Spleen (tissue), 11 donors: ENCODE data around the gene KANSL1. TPM values are rescaled to one million over a fixed set of nuclear protein-coding genes. Genes with fewer than 3 reads are reported as not detected.
"Not testable (repeated sequence)": the region's sequence is repeated elsewhere in the genome, so short reads cannot be mapped to it uniquely, and the experiment has no call there.

ENCODE experiments used
- DNase-seq: peaks from one replicate; pipeline ENCODE4 v3.0.0-alpha.2; 2020
- H3K27ac ChIP-seq, 8 donors: fragments of 200-600 bp; sonication (generic) in 7 of 8; 1 replicate in 4 of 8; 2 replicates in 4 of 8; pipeline versions ENCODE4 v1.5.0 to v1.8.0; 2016 to 2021; ENCODE audit warnings: inconsistent platforms in 4 of 8, mild to moderate bottlenecking in 4 of 8, moderate library complexity in 1 of 8
- H3K27me3 ChIP-seq, 7 donors: fragments of 200-600 bp; sonication (generic) in 6 of 7; replicated peaks in 1 of 7; 1 replicate in 4 of 7; 2 replicates in 3 of 7; pipeline versions ENCODE4 v1.5.0 to v1.8.0; 2016 to 2021; ENCODE audit warnings: inconsistent platforms in 3 of 7, mild to moderate bottlenecking in 1 of 7
- H3K36me3 ChIP-seq, 6 donors: fragments of 200-600 bp; sonication (generic) in 5 of 6; 1 replicate in 4 of 6; 2 replicates in 2 of 6; pipeline versions ENCODE4 v1.5.0 to v1.8.0; 2016 to 2021; ENCODE audit warnings: inconsistent platforms in 2 of 6
- H3K4me1 ChIP-seq, 6 donors: fragments of 200-600 bp; sonication (generic) in 5 of 6; 1 replicate in 3 of 6; 2 replicates in 3 of 6; pipeline versions ENCODE4 v1.5.0 to v1.8.0; 2016 to 2021; ENCODE audit warnings: inconsistent platforms in 3 of 6
- H3K4me3 ChIP-seq, 8 donors: fragments of 200-600 bp; sonication (generic) in 7 of 8; 1 replicate in 4 of 8; 2 replicates in 4 of 8; pipeline versions ENCODE4 v1.5.0 to v1.8.0; 2016 to 2021; ENCODE audit warnings: inconsistent platforms in 4 of 8, mild to moderate bottlenecking in 4 of 8, moderate library complexity in 2 of 8
- H3K9me3 ChIP-seq, 8 donors: fragments of 200-600 bp; sonication (generic) in 7 of 8; 1 replicate in 4 of 8; 2 replicates in 4 of 8; pipeline versions ENCODE4 v1.5.0 to v1.8.0; 2016 to 2021; ENCODE audit warnings: inconsistent platforms in 4 of 8
- CTCF ChIP-seq, 11 experiments: fragments of 200-600 bp in 7 of 11; fragments of 450-650 bp in 4 of 11; sonication (generic) in 4 of 11; IDR thresholded peaks in 8 of 11; conservative IDR thresholded peaks in 3 of 11; 1 replicate in 7 of 11; 2 replicates in 4 of 11; pipeline versions ENCODE4 v1.4.0 to v1.8.0; 2016 to 2021; ENCODE audit warnings: antibody characterized with exemption in 11 of 11, inconsistent platforms in 4 of 11, mild to moderate bottlenecking in 1 of 11
- POLR2A ChIP-seq, 3 donors: fragments of 450-650 bp; IDR thresholded peaks; one replicate each; pipeline ENCODE4 v1.5.1; 2017; ENCODE audit warnings: antibody characterized with exemption in 3 of 3, mild to moderate bottlenecking in 1 of 3
- POLR2AphosphoS5 ChIP-seq, 3 donors: sonication (generic); formaldehyde crosslinking; IDR thresholded peaks; one replicate each; pipeline ENCODE4 v1.5.1; 2017; ENCODE audit warnings: antibody characterized with exemption in 3 of 3
- WGBS, 5 donors: extraction: QIAGEN DNeasy Blood & Tissue Kit in 3 of 5; methylation state at CpG; one replicate each; pipeline versions ENCODE4 v1.1.5 to v1.1.7; 2013 to 2018; 5-methylcytosine and 5-hydroxymethylcytosine counted together
- intact Hi-C: fragments of 100-400 bp; cut with DNase I; formaldehyde crosslinking; loops from one replicate; pipeline ENCODE4 v1.15.0; 2023; ENCODE audit warnings: low total_unique reads
- polyA plus RNA-seq, 3 donors: library from polyadenylated mRNA; stranded (reverse); fragments of 200-250 nt; gene quantifications; one replicate each; pipeline ENCODE4 v1.2.1, GENCODE V29; 2013
- total RNA-seq, 7 donors: library from RNA; depleted of rRNA in 3 of 7; stranded (reverse); fragments of >200 nt in 3 of 7; fragmentation: NEBNext Ultra II Directional in 4 of 7; extraction: Animal tissue kit (Norgen Biotek cat#: 25700) in 4 of 7; gene quantifications; one replicate each; pipeline versions ENCODE4 v1.1.0 to v1.2.1, GENCODE V29; 2016 to 2021
- donor health status: healthy with polysubstance abuse.
- donor health status: DM: no; HTN: no; CAD: no; lungs with moderate emphysema.
- donor health status: DM: no; HTN: no; CAD: no.
- donor health status: Bipolar disorder and iron deficiency.
- donor health status: healthy.
- donor health status: DM: no; HTN: no; CAD: no.
- donor health status: DM: yes; HTN: yes; CAD: no.

The KANSL1 gene
- total and polyA plus RNA-seq, 10 donors, result 10.9 to 173 (median 116) TPM

GRCh38 chr17:46009681-46010596, 183.3 kb downstream of the KANSL1 start:
- TF ChIP-seq POLR2A (IDR thresholded peaks at IDR 0.05) (no peak), CTCF (IDR thresholded peaks at IDR 0.05 in 8 of 11, conservative IDR thresholded peaks at IDR 0.05 in 3 of 11) (no peak), POLR2AphosphoS5 (IDR thresholded peaks at IDR 0.05) (no peak)
- Histone ChIP-seq H3K4me1 (no peaks in the 10 kb centered on the region), H3K27ac (no peak overlapping the region), H3K36me3 (no peaks in the 10 kb centered on the region), H3K4me3 (no peak overlapping the region), H3K9me3 (no peaks in the 10 kb centered on the region), H3K27me3 (peaks cover 0 to 6% (median 0%) of the 10 kb centered on the region in 7 donors)
- WGBS, 5 donors, result 79 to 86% (median 82%) methylated on average over 32 to 33 of the region's 33 CpGs
- intact Hi-C loops, result loop anchor here (10.0 kb wide), 1 partner anchor 275 kb away; no protein-coding TSS in a partner anchor
- no peak for DNase-seq

GRCh38 chr17:46008591-46008990, 184.6 kb downstream of the KANSL1 start:
- H3K9me3 ChIP-seq, result no peaks in the 10 kb centered on the region
- no peaks in the 10 kb centered on the region for H3K4me1 ChIP-seq
- TF ChIP-seq POLR2AphosphoS5 (IDR thresholded peaks at IDR 0.05) (no peak), POLR2A (IDR thresholded peaks at IDR 0.05) (no peak), CTCF (IDR thresholded peaks at IDR 0.05 in 8 of 11, conservative IDR thresholded peaks at IDR 0.05 in 3 of 11) (no peak)
- DNase-seq, result no peak
- H3K4me3 ChIP-seq, result no peak overlapping the region
- no peak overlapping the region for H3K27ac ChIP-seq
- H3K36me3 ChIP-seq, result no peaks in the 10 kb centered on the region
- peaks cover 0 to 6% (median 0%) of the 10 kb centered on the region in 7 donors for H3K27me3 ChIP-seq
- intact Hi-C loops, result loop anchor here (10.0 kb wide), 1 partner anchor 276 kb away; no protein-coding TSS in a partner anchor
- 85 to 96% (median 93%) methylated on average over 9 of the region's 9 CpGs for WGBS, 5 donors

GRCh38 chr17:46007461-46007965, 185.7 kb downstream of the KANSL1 start:
- Histone ChIP-seq H3K36me3 (no peaks in the 10 kb centered on the region), H3K9me3 (no peaks in the 10 kb centered on the region), H3K4me1 (peaks cover 0 to 6% (median 1%) of the 10 kb centered on the region in 6 donors), H3K4me3 (no peak overlapping the region), H3K27me3 (peaks cover 0 to 6% (median 0%) of the 10 kb centered on the region in 7 donors), H3K27ac (no peak overlapping the region)
- intact Hi-C loops, result loop anchor here (10.0 kb wide), 1 partner anchor 277 kb away; no protein-coding TSS in a partner anchor
- no peak for DNase-seq
- WGBS, 5 donors, result 83 to 91% (median 88%) methylated on average over 2 of the region's 2 CpGs
- TF ChIP-seq CTCF (IDR thresholded peaks at IDR 0.05 in 8 of 11, conservative IDR thresholded peaks at IDR 0.05 in 3 of 11) (no peak), POLR2AphosphoS5 (IDR thresholded peaks at IDR 0.05) (no peak), POLR2A (IDR thresholded peaks at IDR 0.05) (no peak)

GRCh38 chr17:46006082-46006481, 187.1 kb downstream of the KANSL1 start:
- H3K27ac ChIP-seq, H3K4me1 ChIP-seq, H3K4me3 ChIP-seq, H3K27me3 ChIP-seq, H3K36me3 ChIP-seq, H3K9me3 ChIP-seq, DNase-seq: not testable (repeated sequence)
- intact Hi-C loops, result loop anchor here (10.0 kb wide), 1 partner anchor 279 kb away; no protein-coding TSS in a partner anchor
- WGBS, 5 donors, result 89 to 100% (median 97%) methylated on average over 1 of the region's 1 CpG
